ENCODE results near the gene DNAH14. TPM values are rescaled to one million over a fixed set of nuclear protein-coding genes. Genes with fewer than 3 reads are reported as not detected.

The DNAH14 gene
- total and polyA plus RNA-seq, 2 of the 13 experiments (the other 11 are each of a cell fraction or from before 2014, with no cell fraction given): 4.5 to 27.5 TPM

GRCh38 chr1:225425201-225425786 lies 495.8 kb downstream of the DNAH14 start:
- peak overlapping the region; percentile 92; the same call in 1 of the 2 replicates for H3K9ac ChIP-seq (ENCODE audit: insufficient read depth, low read depth, low read length)
- H3K4me2 ChIP-seq (ENCODE audit: low read depth, low read length): peak overlapping the region; percentile 92
- peak overlapping the region; percentile 14 to 95 (median 83); a peak in 4 of 6 replicates for H3K4me3 ChIP-seq (replicated peaks in 1 of 3; ENCODE audit: insufficient read depth in 1 of 3, low read depth in 2 of 3, low read length in 3 of 3)
- CTCF ChIA-PET (ENCODE audit: low intra/inter-chr PET ratio, low total read pairs): no interaction called here
- intact Hi-C loops (cut with micrococcal nuclease; ENCODE audit: unreplicated experiment) (no loop called here), in situ Hi-C loops (cut with HindIII; ENCODE audit: extremely low pct_ligation_motif_present, low pct_unique_long_range_greater_than_20kb) (no loop called here)
- BruUV-seq (replicated peaks): no TSS peak
- H3K9me3 ChIP-seq (ENCODE audit: low read length): no peaks in the 10 kb centered on the region
- POLR2A ChIA-PET: interaction anchor here (1.0 kb wide), 1 partner anchor 637 kb away, joined by 3 read pairs; the partner anchor contains the start of gene H3-3A
- no peak overlapping the region for H2AFZ ChIP-seq (ENCODE audit: low read length)
- ATAC-seq (no peak), FAIRE-seq (no peak), DNase-seq (ENCODE audit: low spot score) (no peak)
- 41% methylated on average over 5 of the region's 5 CpGs for WGBS (ENCODE audit: low lambda C conversion rate)
- peaks cover 0 to 24% of the 10 kb centered on the region in 2 experiments; a peak in 2 of 5 replicates for H3K36me3 ChIP-seq (replicated peaks in 1 of 2; ENCODE audit: control insufficient read depth in 1 of 2, insufficient read depth in 2 of 2, low read length in 2 of 2)
- H3K79me2 ChIP-seq (ENCODE audit: insufficient read depth, low read length): peaks cover 66% of the 10 kb centered on the region
- TF ChIP-seq TEAD3 (CRISPR knock-in tag; optimal IDR thresholded peaks at IDR 0.05; ENCODE audit: borderline replicate concordance) (peak; percentile 22), FOSL2 (CRISPR knock-in tag; IDR thresholded peaks at IDR 0.05) (peak; percentile 67), ZMYM2 (CRISPR knock-in tag; IDR thresholded peaks at IDR 0.05) (no peak), ATF3 (CRISPR knock-in tag; IDR thresholded peaks at IDR 0.05) (0 out of 2 replicates have a peak, but pooled peaks have one; percentile 23)
- no peaks in the 10 kb centered on the region; a peak in 1 of 5 replicates for H3K27me3 ChIP-seq (ENCODE audit: control insufficient read depth in 1 of 2, insufficient read depth in 2 of 2, low read length in 2 of 2)
- peaks cover 52% of the 10 kb centered on the region for H3K4me1 ChIP-seq (ENCODE audit: insufficient read depth, low read length)
- no peak overlapping the region for H3K27ac ChIP-seq (ENCODE audit: extremely low read length, insufficient read depth, low read length)
- peaks cover 17% of the 10 kb centered on the region for H4K20me1 ChIP-seq (ENCODE audit: insufficient read depth, low read length)

- Histone ChIP-seq H3K27ac (ENCODE audit: extremely low read length, insufficient read depth, low read length) (peak overlapping the region; percentile 86), H3K9ac (ENCODE audit: insufficient read depth, low read depth, low read length) (peak overlapping the region; percentile 92), H3K27me3 (ENCODE audit: control insufficient read depth in 1 of 2, insufficient read depth in 2 of 2, low read length in 2 of 2) (no peaks in the 10 kb centered on the region; a peak in 1 of 5 replicates), H3K9me3 (ENCODE audit: low read length) (no peaks in the 10 kb centered on the region), H3K36me3 (replicated peaks in 1 of 2; ENCODE audit: control insufficient read depth in 1 of 2, insufficient read depth in 2 of 2, low read length in 2 of 2) (peaks cover 0 to 19% of the 10 kb centered on the region in 2 experiments; a peak in 2 of 5 replicates), H3K4me3 (replicated peaks in 1 of 3; ENCODE audit: insufficient read depth in 1 of 3, low read depth in 2 of 3, low read length in 3 of 3) (peak overlapping the region; percentile 83 to 95 (median 93)), H3K4me1 (ENCODE audit: insufficient read depth, low read length) (peaks cover 52% of the 10 kb centered on the region), H2AFZ (ENCODE audit: low read length) (no peak overlapping the region), H3K79me2 (ENCODE audit: insufficient read depth, low read length) (peaks cover 62% of the 10 kb centered on the region), H4K20me1 (ENCODE audit: insufficient read depth, low read length) (peaks cover 17% of the 10 kb centered on the region), H3K4me2 (ENCODE audit: low read depth, low read length) (peak overlapping the region; percentile 92)
- 2% methylated on average over 21 of the region's 36 CpGs for WGBS (ENCODE audit: low lambda C conversion rate)
- in situ Hi-C loops (cut with HindIII; ENCODE audit: extremely low pct_ligation_motif_present, low pct_unique_long_range_greater_than_20kb): no loop called here
- DNase-seq (ENCODE audit: low spot score) (no peak), FAIRE-seq (peak; percentile 28), ATAC-seq (peak; percentile 21)
- POLR2A ChIA-PET: interaction anchor here (0.9 kb wide), 1 partner anchor 15 kb away, joined by 3 read pairs; no protein-coding TSS in a partner anchor
- intact Hi-C loops (cut with micrococcal nuclease; ENCODE audit: unreplicated experiment): loop anchor here (2.0 kb wide), 2 partner anchors 14 kb away; no protein-coding TSS in a partner anchor
- CTCF ChIA-PET (ENCODE audit: low intra/inter-chr PET ratio, low total read pairs): no interaction called here
- no TSS peak for BruUV-seq (replicated peaks)
- TF ChIP-seq MZF1 (CRISPR knock-in tag; IDR thresholded peaks at IDR 0.05; ENCODE audit: borderline replicate concordance): no peak
- TF ChIP-seq MTF1 (CRISPR knock-in tag; IDR thresholded peaks at IDR 0.05): no peak
- TF ChIP-seq ZNF430 (CRISPR knock-in tag; IDR thresholded peaks at IDR 0.05): peak; percentile 65; the same call in 1 of the 2 replicates
- no peak for TF ChIP-seq CENPX (CRISPR knock-in tag; IDR thresholded peaks at IDR 0.05)
- no peak for TF ChIP-seq ARNT2 (CRISPR knock-in tag; IDR thresholded peaks at IDR 0.05; ENCODE audit: low read depth)
- no peak for TF ChIP-seq ZIK1 (CRISPR knock-in tag; IDR thresholded peaks at IDR 0.05; ENCODE audit: borderline replicate concordance, low read depth)
- TF ChIP-seq ZNF333 (CRISPR knock-in tag; IDR thresholded peaks at IDR 0.05; ENCODE audit: borderline replicate concordance): no peak
- TF ChIP-seq NR1H2 (CRISPR knock-in tag; IDR thresholded peaks at IDR 0.05; ENCODE audit: borderline replicate concordance, low read depth): 0 out of 2 replicates have a peak, but pooled peaks have one; percentile 42
- no peak for TF ChIP-seq SMARCC2 (IDR thresholded peaks at IDR 0.05)
- no peak for TF ChIP-seq ZNF768 (CRISPR knock-in tag; IDR thresholded peaks at IDR 0.05)
- TF ChIP-seq ZFP90 (CRISPR knock-in tag; IDR thresholded peaks at IDR 0.05; ENCODE audit: borderline replicate concordance): 0 out of 2 replicates have a peak, but pooled peaks have one; percentile 44
- no peak for TF ChIP-seq ZSCAN20 (CRISPR knock-in tag; IDR thresholded peaks at IDR 0.05; ENCODE audit: borderline replicate concordance)
These were observed 497.1 kb downstream of the DNAH14 start for GRCh38 chr1:225426395-225427234.
